SK-N-SH treated with all-trans-retinoic acid at 6 μM for 48 hours (cell line): Measurements from ENCODE around the gene DRG2.

Experiments
- ATAC-seq: fragments of 200-7000 bp; cut with Tn5 transposase; 3 replicates; pipeline ENCODE4 v1.9.1; 2020; ENCODE audit warnings: mild to moderate bottlenecking, moderate library complexity
- BACH2 ChIP-seq: fragments of 250-450 bp; sonication (Bioruptor Pico); IDR thresholded peaks from 2 replicates; pipeline ENCODE4 v1.9.0; 2021; ENCODE audit warnings: mild to moderate bottlenecking, borderline replicate concordance
- CREB5 ChIP-seq: fragments of 250-450 bp; sonication (Bioruptor Pico); IDR thresholded peaks from 2 replicates; pipeline ENCODE4 v1.5.1; 2020; ENCODE audit warnings: low read depth, mild to moderate bottlenecking, moderate library complexity
- CSDC2 ChIP-seq: fragments of 250-450 bp; sonication (Bioruptor Pico); IDR thresholded peaks from 2 replicates; pipeline ENCODE4 v1.5.0; 2020; ENCODE audit warnings: mild to moderate bottlenecking, moderate library complexity
- OSR1 ChIP-seq: fragments of 250-450 bp; sonication (Bioruptor Pico); IDR thresholded peaks from 2 replicates; pipeline ENCODE4 v1.8.0; 2022; ENCODE audit warnings: moderate library complexity, mild to moderate bottlenecking, inconsistent platforms
- POU6F1 ChIP-seq: fragments of 250-450 bp; sonication (Bioruptor Pico); IDR thresholded peaks from 2 replicates; pipeline ENCODE4 v1.8.0; 2021; ENCODE audit warnings: low read depth, mild to moderate bottlenecking, moderate library complexity, borderline replicate concordance
- PPARA ChIP-seq: fragments of 250-450 bp; sonication (Bioruptor Pico); IDR thresholded peaks from 2 replicates; pipeline ENCODE4 v1.5.0; 2020; ENCODE audit warnings: mild to moderate bottlenecking, borderline replicate concordance
- RARB ChIP-seq: fragments of 250-450 bp; sonication (Bioruptor Pico); IDR thresholded peaks from 2 replicates; pipeline ENCODE4 v1.8.0; 2021; ENCODE audit warnings: mild to moderate bottlenecking, moderate library complexity
- TCF4 ChIP-seq: fragments of 250-450 bp; sonication (Bioruptor Pico); IDR thresholded peaks from 2 replicates; pipeline ENCODE4 v1.8.0; 2021; ENCODE audit warnings: mild to moderate bottlenecking, moderate library complexity, borderline replicate concordance
- TOX ChIP-seq: fragments of 250-450 bp; sonication (Bioruptor Pico); IDR thresholded peaks from 2 replicates; pipeline ENCODE4 v1.8.0; 2021; ENCODE audit warnings: mild to moderate bottlenecking, moderate library complexity, borderline replicate concordance
- TSHZ2 ChIP-seq: fragments of 250-450 bp; sonication (Bioruptor Pico); IDR thresholded peaks from 2 replicates; pipeline ENCODE4 v1.5.0; 2020; ENCODE audit warnings: mild to moderate bottlenecking, moderate library complexity
- ZC3H10 ChIP-seq: fragments of 250-450 bp; sonication (Bioruptor Pico); IDR thresholded peaks from 2 replicates; pipeline ENCODE4 v1.5.1; 2021; ENCODE audit warnings: mild to moderate bottlenecking, moderate library complexity
- ZFP3 ChIP-seq: fragments of 250-450 bp; sonication (Bioruptor Pico); IDR thresholded peaks from 2 replicates; pipeline ENCODE4 v1.5.0; 2020; ENCODE audit warnings: mild to moderate bottlenecking, moderate library complexity
- ZFP30 ChIP-seq: fragments of 450-650 bp; formaldehyde crosslinking; IDR thresholded peaks from 2 replicates; pipeline ENCODE4 v1.5.0; 2022; ENCODE audit warnings: mild to moderate bottlenecking, moderate library complexity
- ZNF70 ChIP-seq: fragments of 450-650 bp; formaldehyde crosslinking; IDR thresholded peaks from 2 replicates; pipeline ENCODE4 v1.5.0; 2020; ENCODE audit warnings: mild to moderate bottlenecking, moderate library complexity
- TF ChIP-seq, protein P1 (sequence below): fragments of 250-450 bp; sonication (Bioruptor Pico); IDR thresholded peaks from 2 replicates; pipeline ENCODE4 v1.8.0; 2020; ENCODE audit warnings: mild to moderate bottlenecking, moderate library complexity, borderline replicate concordance
- TF ChIP-seq, protein P2 (sequence below): fragments of 250-450 bp; sonication (Bioruptor Pico); IDR thresholded peaks from 2 replicates; pipeline ENCODE4 v1.5.1; 2021; ENCODE audit warnings: mild to moderate bottlenecking, moderate library complexity

The DRG2 gene

DNA sequence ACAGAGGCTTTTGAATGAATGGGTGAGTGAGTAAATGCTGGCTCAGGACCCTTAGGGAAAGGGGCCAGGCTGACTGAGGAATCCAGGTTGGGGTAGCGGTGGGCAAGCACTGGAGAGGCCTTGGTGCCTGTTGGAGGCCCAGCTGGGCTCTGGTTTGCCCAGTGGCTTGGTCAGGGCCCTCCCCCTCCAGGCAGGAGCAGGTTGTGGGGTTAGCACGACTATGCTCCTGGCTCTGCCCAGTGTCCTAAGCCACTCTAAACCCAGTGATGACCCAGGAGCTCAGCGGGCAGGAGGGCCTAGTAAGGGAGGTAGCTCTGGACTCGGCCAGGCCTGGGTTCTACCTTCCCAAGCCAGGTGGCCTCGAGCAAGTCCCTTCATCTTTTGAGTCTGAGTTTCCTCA lies 28.3 kb downstream of the DRG2 start:
- no peak for TF ChIP-seq ZNF70 (CRISPR knock-in tag)
- TF ChIP-seq, protein P1, sequence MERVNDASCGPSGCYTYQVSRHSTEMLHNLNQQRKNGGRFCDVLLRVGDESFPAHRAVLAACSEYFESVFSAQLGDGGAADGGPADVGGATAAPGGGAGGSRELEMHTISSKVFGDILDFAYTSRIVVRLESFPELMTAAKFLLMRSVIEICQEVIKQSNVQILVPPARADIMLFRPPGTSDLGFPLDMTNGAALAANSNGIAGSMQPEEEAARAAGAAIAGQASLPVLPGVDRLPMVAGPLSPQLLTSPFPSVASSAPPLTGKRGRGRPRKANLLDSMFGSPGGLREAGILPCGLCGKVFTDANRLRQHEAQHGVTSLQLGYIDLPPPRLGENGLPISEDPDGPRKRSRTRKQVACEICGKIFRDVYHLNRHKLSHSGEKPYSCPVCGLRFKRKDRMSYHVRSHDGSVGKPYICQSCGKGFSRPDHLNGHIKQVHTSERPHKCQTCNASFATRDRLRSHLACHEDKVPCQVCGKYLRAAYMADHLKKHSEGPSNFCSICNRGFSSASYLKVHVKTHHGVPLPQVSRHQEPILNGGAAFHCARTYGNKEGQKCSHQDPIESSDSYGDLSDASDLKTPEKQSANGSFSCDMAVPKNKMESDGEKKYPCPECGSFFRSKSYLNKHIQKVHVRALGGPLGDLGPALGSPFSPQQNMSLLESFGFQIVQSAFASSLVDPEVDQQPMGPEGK (CRISPR knock-in tag), result no peak
- no peak for TF ChIP-seq BACH2 (CRISPR knock-in tag)
- no peak for TF ChIP-seq ZFP30 (CRISPR knock-in tag)
- no peak for TF ChIP-seq TCF4 (CRISPR knock-in tag)
- no peak for TF ChIP-seq ZC3H10 (CRISPR knock-in tag)
- no peak for TF ChIP-seq ZFP3 (CRISPR knock-in tag)
- no peak for TF ChIP-seq CSDC2 (CRISPR knock-in tag)
- no peak for TF ChIP-seq PPARA
- TF ChIP-seq OSR1 (CRISPR knock-in tag), result no peak
- no peak for TF ChIP-seq RARB (CRISPR knock-in tag)
- TF ChIP-seq, protein P2, sequence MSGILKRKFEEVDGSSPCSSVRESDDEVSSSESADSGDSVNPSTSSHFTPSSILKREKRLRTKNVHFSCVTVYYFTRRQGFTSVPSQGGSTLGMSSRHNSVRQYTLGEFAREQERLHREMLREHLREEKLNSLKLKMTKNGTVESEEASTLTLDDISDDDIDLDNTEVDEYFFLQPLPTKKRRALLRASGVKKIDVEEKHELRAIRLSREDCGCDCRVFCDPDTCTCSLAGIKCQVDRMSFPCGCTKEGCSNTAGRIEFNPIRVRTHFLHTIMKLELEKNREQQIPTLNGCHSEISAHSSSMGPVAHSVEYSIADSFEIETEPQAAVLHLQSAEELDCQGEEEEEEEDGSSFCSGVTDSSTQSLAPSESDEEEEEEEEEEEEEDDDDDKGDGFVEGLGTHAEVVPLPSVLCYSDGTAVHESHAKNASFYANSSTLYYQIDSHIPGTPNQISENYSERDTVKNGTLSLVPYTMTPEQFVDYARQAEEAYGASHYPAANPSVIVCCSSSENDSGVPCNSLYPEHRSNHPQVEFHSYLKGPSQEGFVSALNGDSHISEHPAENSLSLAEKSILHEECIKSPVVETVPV (CRISPR knock-in tag), result no peak
- TF ChIP-seq POU6F1 (CRISPR knock-in tag), result no peak
- no peak for TF ChIP-seq CREB5 (CRISPR knock-in tag)
- no peak for TF ChIP-seq TSHZ2 (CRISPR knock-in tag)
- no peak for ATAC-seq

DNA sequence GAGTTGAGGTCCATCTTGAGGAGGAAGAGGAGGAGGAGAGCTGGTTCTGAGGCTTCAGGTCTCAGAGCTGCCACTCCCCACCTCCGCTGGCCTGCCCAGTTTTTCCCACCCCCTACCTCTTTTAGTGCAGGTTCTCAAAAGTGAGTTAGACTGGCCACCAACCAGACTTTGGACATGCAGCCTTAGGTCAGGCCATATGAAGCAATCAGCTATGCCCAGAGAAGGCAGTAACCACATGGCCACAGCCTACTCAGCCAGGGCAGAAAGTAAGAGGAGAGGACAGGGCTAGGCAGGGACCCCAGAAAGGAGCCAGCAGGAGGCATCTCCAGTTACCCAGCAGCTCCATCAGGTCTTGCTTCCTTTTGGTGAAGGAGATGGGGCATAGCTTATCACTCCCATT lies 29.8 kb downstream of the DRG2 start:
- TF ChIP-seq TSHZ2 (CRISPR knock-in tag) (no peak), TOX (CRISPR knock-in tag) (no peak), OSR1 (CRISPR knock-in tag) (no peak)
- no peak for ATAC-seq
